NCI-H82 treated with DMSO at 0.1 percent for 48 hours (cell line): ENCODE data around the gene SZRD1.

Experiments used
- DNase-seq: peaks from one replicate; lab custom pipeline; 2025; ENCODE audit not compliant: unreplicated experiment; lab: John Stamatoyannopoulos, UW

Gene SZRD1

DNA sequence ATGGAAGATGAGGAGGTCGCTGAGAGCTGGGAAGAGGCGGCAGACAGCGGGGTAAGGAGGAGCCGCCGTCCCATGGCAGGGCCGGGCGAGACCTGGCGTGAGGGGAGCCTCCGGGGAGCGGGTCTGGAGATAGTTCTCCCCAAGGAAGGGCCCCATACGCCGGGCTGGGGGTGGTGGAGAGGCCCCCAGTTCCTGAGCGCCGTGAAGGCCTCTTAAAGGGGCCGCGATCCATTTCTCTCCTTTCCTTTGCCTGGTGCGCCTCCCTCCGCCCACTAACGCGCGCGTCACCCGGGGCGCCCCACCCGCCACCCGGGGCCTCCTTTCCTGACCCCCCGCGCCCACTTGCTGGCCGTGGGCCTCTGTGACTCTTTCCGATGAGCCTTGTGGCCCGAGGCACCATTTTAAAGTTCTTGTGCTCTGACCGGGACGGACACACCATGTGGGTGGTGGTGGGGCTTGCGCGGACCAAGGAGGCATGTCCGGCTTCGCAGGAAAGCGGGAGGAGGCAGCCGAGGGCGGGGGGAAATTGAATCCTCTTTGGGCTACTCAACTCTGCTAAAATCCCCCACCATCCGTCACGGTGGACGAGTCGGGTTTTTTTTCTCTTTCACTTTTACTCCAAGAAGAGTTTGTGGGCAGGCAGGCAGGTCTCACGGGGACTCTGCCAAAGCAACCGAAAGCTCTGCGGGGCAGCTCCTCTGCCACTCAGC, 371 bp downstream of the SZRD1 start:
- peak; percentile 66 for DNase-seq

DNA sequence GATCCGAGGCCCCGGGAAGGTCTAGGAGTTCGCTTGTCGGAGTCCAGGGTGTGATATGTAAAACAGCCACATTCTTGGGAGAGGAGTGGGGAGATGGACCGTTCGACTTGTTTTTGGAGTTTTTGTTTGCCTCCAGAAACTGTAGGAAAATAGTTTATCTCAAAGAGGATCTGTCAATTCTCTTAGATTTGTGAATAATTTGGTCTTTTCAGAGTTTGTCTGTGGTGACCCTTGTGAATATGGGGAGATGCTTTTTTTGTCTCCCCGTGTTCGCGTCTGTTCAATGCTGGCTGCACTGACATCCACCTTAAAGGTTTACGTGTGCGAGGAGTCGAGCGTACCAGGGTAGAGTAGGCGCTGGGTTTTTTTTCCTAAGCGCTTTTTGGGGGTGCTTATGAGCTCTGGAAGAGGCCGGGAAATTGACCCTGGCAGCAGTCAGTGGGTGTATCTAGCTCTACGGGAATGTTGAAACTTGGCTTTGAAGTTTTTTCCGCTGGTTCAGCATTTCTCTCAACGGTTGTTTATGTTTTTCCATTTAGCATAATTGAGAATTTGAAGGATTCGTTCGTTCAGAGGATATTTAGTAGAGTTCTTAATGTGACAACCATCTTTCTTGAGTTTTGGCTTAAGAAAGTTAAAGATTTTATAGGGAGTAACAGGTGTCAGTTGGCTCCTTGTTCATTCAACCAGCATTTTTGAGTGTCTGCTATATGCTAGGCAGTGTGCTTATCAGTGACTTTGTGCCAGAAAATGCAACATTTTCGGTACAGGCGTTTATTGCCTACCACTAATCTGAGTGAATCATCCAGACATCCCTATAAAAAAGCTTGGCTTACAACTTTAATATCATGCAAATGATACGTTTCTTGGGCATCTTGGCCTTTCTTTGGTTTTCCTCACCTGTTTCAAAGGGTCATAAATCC, 1.2 kb downstream of the SZRD1 start:
- DNase-seq: no peak

DNA sequence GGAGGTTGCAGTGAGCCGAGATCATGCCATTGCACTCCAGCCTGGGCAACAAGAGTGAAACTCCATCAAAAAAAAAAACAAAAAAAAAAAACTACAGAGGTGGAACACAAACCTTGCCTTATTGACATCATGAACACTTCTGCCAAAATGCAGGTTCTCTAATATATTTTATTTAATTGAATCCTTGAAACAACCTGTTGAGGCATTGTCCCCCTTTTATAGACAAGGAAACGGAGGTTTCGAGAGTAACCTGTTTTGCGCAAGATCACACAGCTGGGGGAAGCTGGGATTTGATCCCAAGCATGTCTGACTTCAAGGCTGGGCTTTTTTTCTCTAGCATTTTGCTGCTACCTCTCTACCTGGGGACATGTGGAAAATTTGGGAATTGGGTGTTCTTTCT, 2.8 kb downstream of the SZRD1 start:
- DNase-seq: no peak

DNA sequence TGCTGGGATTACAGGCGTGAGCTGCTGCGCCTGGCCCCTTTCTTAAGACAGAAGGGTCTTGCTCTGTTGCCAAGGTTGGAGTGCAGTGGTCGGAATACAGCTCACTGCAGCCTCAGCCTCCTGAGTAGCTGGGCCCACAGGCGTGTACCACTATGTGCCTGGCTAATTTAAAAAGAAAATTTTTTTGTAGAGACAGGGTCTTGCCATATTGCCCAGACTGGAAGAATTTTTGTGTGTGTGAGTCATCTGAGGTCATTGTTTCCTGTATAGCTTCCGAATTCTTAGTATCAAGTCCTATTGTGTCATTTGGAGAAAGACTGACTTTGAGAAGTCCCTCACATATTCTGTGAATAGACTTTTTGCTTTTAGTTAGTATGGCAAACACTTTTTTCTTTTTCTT, 4.7 kb downstream of the SZRD1 start:
- no peak for DNase-seq

DNA sequence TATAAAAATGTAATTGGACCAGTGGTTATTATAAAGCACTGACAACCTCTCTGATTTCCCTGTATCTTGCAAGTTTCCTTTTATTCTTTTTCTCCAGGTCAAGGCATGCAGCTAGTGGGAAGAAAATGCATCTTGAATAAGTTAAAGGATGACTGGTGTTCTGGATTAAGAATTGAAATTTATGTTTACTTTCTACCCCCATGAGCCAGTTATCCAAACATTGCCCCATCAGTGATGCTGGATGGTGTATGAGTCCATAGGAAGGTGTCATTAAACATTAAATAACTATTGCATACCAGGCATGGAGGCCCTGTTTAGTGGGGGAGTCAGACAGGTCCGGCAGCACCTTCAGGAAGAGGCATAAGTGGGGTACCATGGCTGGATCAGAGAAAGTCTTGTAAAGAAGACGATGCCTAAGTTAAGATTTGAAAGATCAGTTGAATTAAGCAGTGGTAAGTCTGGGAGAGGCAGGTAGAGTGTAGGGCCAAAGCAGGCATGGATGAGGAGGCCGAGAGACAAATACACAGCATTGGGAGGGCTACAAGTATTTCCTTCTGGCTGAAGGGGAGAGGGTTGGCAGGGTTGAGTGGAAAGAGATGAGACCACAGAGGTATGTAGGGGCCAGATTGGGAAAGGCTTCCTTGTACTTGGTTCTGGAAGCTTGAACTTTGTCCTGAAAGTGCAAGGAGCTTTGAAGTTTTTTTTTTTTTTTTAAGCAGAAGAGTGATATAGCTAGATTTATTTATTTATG, 5.7 kb downstream of the SZRD1 start:
- DNase-seq: no peak

DNA sequence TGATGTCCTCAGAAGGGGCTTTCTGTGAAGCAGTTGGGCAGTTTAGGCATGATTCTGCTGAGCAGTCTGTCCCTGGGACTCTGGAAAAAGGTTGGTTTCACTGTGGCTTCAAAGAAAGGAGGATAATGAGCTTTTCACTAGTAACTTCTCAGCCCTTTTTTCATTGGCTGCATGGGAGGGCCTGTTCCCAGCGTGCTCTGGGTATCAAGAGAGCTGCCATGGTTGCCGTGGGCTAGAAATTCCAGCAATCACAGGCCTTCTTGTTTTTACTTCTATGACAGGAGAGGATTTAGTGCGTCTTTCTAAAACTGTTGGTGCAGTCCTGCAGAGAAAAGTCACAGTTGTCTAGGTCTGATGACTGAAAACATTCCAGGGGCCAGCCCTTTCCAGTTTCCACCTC, 7.2 kb downstream of the SZRD1 start:
- no peak for DNase-seq

DNA sequence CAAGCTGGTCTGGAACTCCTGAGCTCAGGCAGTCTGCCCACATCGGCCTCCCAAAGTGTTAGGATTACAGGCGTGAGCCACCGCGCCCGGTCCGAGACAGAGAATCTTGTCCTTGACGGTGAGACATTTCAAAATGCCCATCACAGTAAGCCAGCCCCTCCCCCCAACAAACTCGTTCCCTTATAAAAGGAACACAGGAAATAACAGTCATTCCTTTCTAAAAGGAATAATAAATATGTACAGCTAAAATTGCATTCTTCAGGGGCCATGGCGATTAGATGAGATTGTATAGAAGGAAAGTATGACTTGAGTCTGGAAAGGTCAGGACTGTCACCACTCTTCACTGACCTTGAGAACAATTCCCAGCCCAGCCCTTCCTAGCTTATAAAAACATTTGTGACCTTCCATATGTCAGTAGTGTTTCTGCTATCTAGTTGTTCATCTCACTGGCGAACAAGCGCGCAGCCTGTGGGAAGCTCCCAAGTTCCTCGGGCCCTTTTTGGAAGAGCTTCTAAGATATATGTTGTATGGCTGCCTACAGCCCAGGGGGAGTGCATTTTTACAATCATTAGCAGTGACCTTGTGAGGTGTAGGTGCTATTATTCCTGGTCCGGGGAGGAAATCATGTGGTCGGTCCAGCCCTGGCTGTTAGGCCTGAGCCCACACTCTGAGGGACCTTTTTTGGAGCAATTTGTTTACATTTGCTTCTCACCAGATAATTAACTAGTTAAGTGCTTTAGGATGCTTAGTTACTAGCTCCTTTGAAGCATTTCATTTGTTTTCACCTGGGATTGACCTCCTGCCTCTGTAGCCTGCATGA, 8.7 kb downstream of the SZRD1 start:
- no peak for DNase-seq

DNA sequence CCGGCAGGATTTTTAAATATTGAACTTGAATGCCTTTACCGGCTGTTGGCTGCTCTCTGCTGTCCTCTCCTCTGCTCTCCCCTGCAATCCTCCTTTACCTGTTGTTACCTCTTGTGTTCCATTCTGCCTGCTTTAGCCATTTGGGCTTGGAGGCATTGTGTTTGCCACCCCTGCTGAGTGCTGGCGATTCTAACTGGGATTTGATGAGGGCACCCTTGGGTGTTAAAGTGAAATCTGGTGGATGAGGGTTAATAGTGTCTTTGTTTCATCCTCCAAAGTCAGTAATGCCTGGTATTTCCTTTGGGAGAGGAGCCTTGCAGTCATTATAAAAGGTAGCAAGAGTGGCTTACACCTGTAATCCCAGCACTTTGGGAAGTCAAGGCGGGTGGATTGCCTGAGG, 9.9 kb downstream of the SZRD1 start:
- DNase-seq: no peak

DNA sequence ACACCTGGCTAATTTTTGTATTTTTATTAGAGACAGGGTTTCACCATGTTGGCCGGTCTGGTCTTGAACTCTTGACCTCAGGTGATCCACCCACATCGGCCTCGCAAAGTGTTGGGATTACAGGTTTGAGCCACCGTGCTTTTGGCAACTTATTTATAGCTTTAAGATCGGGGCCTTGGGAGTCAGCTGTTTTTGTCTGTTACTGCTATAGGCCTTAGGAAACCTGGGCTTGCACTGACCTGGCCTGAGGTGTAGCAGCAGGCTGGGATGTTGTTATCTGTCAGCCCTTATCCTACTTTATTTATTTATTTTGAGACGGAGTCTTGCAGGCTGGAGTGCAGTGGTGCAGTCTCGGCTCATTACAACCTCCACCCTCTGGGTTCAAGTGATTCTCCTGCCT, 11.4 kb downstream of the SZRD1 start:
- DNase-seq: no peak

DNA sequence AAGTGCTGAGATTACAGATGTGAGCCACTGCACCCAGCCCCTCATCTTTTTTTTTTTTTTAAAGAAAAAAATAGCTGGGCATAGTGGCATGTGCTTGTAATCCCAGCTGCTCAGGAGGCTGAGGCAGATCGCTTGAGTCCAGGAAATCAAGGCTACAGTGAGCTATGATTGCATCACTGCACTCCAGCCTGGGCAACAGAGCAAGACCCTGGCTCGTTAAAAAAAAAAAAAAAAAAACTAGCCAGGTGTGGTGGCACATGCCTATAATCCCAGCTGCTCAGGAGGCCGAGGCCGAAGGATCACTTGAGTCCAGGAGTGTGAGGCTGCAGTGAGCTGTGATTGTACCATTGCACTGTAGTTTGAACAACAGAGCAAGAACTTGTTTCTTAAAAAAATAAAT, 13.8 kb downstream of the SZRD1 start:
- no peak for DNase-seq

DNA sequence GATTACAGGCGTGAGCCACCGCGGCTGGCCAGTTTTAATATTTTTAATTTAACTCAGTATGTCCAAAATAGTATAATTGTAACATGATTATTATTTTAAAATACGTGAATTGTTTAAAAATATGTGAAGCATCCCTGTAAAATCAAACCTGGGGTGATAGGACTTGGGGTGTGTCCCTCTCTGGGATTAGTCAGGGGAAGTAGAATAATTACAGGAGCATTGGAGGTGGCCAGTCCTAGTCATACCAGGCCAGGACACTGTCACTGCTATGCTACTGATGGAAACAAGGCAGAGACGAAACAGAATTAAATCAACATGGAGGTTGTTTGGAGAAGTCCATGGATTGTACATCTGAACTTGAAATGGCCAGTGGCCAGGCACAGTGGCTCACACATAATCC, 16.8 kb downstream of the SZRD1 start:
- no peak for DNase-seq

DNA sequence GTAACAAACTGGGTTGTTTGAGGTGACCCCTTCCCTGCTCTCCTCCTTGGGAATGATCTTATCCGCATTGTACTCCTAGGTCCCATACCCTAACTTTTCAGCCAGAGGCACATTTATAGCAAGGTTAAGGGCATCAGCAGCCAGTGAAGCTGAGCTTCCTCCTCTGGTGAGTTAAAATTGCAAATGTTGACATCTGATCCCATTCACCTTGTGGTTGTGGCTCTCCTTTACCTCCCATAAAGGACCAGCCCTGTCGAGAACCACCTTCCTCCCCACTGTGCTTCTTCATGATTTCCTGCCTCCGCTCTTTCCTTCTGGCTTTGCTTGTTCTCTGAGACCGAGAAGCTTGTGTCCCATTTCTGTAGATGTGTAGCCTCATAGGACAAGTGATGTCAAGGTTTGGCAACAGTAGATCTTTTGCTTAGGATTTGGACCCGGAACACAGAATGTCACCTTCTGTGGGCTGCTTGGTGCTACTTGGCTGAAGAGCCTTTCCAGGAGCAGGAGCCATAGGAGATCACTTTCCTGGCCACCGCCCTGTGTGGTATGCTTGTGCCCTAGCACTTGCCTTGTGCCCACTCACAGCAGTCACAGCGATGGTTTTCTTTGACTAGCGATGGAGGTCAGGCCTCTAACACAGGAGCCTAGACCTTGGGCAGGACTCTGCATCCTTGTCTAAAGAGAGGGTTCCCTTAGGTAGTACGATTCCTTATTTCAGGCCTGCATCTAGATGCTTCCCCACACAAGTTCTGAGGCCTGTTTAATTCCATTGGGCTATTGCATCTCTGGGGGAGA, 18.8 kb downstream of the SZRD1 start:
- no peak for DNase-seq

DNA sequence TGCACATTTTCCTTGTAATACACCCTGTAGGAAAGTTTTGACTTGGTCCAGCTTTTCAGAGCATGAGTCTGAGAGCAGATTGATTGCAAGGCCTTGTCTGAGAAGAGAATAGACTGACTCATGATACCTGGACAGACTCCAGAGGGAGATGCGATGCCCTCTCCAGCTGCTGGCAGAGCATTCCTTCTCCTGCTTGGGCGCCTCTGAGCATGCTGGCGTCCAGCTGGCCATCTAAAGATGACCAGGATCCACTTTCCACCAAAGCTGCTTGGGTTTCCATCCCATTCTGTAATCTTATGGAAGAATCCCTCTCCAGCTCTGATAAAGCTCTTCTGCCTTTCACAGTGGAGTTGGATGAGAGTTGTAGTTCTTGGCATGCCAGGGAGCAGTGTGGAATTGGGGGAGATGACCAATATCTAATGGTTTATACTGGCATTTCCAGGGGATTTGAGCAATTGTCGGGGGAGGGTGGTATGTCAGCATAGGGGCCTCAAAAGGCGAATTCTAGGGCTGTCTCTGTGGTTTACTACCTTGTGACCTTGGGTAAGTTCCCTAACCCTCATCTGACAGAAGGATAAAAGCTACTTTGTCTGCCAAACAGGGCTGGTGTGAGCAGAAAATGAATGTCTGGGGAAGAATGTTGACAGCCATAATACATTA, 19.5 kb downstream of the SZRD1 start:
- no peak for DNase-seq

DNA sequence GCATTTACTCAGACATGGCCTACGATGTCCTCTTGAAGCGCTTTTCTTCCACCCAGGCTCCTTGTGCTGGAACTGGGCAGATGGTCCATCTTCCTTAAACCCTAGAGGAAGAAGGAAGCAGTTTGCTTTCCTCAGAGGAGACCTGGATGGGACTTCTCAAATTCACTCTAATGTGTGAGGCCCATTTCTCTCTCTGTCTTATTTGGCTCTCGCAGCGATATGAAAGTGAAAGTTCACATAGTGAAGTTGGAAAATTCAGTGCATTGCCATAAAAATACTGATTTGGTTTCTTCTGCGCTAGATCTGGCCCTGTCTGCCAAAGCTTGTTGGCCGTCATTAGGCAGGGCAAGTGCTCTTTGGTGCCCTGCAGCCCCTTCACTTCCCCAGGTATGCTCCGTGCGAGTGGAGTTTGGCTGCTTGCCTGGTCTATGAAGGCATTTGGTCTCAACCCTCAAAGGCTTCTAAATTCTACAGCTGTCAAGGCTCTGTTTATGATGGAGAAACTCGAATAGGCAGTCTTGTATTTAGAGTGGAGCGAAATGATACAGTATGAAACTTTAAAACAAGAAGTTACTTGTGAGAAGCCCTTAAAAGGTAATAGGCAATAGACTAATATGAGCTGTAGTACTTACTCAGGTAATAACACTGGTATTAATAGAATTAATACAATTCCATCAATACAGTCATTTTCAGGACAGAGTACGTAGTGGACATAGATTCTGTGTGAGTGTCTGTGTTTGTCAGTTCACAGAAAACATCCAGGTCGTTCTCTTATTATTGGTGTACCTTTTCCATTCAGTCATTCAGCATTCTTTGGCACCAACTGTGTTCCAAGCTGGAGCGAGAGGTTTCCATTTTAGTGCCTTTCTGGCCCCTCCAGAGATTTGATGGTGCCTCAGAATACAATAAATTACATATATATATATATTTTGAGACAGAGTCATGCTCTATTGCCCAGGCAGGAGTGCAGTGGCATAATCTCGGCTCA, 20.5 kb downstream of the SZRD1 start:
- no peak for DNase-seq

DNA sequence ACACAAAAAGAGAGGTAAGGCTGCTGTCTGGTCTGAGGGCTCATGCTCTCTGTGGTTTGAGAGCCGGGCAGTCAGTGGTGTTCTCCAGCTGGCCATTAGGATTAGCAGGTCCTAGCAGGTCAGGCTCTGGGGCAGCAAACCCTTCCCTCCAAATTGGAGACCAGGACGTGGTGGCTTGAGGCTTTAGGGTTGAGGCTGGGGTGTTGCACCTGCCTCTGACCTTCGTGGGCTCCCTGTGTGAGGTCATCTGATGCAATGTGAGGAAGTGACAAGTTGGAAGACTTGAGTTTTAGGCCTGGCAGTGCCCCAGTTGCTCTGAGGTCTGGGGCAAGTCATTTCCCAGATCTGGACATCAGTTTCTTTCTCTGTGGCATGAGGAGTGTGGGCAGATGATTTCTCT, 24.4 kb downstream of the SZRD1 start:
- DNase-seq: no peak

DNA sequence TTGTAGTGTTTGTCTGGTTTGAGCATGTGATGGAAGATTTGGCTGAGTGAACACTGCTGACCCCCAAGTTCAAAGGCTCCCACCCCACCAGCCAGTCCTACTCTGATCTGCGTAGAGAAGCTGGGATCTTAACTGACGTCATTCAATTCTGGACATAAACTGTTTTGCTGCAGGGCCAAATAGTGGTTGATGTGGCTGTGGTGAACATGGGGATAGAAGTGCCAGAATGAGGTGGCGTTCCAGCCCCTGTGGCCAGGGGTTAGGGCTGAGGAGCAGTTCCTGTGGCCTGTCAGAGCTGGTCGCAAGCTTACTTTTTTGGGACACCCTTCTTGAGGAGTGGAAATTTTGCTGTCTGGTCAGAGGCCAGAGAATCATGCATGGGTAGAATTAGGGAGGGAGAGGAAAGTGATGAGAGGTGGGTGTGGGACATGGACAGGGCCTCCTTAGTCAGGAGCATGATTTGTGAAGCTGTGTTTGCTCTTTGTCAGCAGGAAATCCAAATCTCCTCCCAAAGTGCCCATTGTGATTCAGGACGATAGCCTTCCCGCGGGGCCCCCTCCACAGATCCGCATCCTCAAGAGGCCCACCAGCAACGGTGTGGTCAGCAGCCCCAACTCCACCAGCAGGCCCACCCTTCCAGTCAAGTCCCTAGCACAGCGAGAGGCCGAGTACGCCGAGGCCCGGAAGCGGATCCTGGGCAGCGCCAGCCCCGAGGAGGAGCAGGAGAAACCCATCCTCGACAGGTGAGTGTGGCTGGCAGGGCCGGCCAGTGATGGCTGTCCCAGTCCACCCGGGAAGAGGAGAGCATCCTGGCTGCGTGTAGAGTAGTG, 25.9 kb downstream of the SZRD1 start:
- DNase-seq: no peak
